ENCODE measurements around the gene OSBPL8. TPM values are rescaled to one million over a fixed set of nuclear protein-coding genes. Genes with fewer than 3 reads are reported as not detected.

Gene OSBPL8
- total and polyA plus RNA-seq, 2 experiments from 2014 or later: 78.0 to 124 TPM

DNA sequence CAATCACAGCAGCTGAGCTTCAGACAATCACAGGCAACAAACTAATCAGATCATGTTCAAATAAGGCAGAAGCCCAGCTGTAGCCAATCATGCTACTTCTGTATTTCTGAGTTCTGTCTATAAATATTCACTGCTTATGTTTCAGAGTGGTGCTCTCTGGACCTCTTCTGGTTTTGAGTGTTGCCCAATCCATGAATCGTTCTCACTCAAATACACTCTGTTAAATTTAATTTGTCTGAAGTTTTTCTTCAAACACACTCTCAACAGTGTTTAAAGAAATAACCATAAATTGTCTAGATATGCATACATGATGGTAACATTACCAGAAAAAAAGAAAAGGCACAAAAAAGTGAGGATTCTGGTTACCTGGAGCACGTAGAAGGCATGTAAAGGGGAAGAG is 133.4 kb downstream of the OSBPL8 start:
- peaks cover 8% of the 10 kb centered on the region; the same call in 1 of the 2 replicates for H3K4me1 ChIP-seq (ENCODE audit: insufficient read depth)
- Mint-ChIP-seq H3K27me3 (ENCODE audit: insufficient read depth, low read depth, poor library complexity) (no peaks in the 10 kb centered on the region), H3K27ac (no peak overlapping the region), H3K36me3 (ENCODE audit: low read depth) (peaks cover 15% of the 10 kb centered on the region; the same call in 2 of the 3 replicates), H3K9me3 (peaks cover 9% of the 10 kb centered on the region; the same call in 1 of the 3 replicates), H3K4me1 (peaks cover 10% of the 10 kb centered on the region; the same call in 2 of the 3 replicates), H3K4me3 (no peak overlapping the region)
- H3F3A ChIP-seq (replicated peaks; ENCODE audit: low read depth): no peaks in the 10 kb centered on the region
- no peak for TF ChIP-seq NANOG (IDR thresholded peaks at IDR 0.05; ENCODE audit: borderline replicate concordance)
- TF ChIP-seq, protein P1, sequence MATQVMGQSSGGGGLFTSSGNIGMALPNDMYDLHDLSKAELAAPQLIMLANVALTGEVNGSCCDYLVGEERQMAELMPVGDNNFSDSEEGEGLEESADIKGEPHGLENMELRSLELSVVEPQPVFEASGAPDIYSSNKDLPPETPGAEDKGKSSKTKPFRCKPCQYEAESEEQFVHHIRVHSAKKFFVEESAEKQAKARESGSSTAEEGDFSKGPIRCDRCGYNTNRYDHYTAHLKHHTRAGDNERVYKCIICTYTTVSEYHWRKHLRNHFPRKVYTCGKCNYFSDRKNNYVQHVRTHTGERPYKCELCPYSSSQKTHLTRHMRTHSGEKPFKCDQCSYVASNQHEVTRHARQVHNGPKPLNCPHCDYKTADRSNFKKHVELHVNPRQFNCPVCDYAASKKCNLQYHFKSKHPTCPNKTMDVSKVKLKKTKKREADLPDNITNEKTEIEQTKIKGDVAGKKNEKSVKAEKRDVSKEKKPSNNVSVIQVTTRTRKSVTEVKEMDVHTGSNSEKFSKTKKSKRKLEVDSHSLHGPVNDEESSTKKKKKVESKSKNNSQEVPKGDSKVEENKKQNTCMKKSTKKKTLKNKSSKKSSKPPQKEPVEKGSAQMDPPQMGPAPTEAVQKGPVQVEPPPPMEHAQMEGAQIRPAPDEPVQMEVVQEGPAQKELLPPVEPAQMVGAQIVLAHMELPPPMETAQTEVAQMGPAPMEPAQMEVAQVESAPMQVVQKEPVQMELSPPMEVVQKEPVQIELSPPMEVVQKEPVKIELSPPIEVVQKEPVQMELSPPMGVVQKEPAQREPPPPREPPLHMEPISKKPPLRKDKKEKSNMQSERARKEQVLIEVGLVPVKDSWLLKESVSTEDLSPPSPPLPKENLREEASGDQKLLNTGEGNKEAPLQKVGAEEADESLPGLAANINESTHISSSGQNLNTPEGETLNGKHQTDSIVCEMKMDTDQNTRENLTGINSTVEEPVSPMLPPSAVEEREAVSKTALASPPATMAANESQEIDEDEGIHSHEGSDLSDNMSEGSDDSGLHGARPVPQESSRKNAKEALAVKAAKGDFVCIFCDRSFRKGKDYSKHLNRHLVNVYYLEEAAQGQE (IDR thresholded peaks at IDR 0.05; ENCODE audit: unreplicated experiment): no peak
- TF ChIP-seq JUNB (IDR thresholded peaks at IDR 0.05; ENCODE audit: unreplicated experiment): no peak
- no peak for DNase-seq (ENCODE audit: low spot score)
- no peak overlapping the region for H2AFZ ChIP-seq
- H3K4me3 ChIP-seq: no peak overlapping the region
- no peak overlapping the region for H3K27ac ChIP-seq (ENCODE audit: low read depth)
- H3K27me3 ChIP-seq (ENCODE audit: insufficient read depth): no peaks in the 10 kb centered on the region
- H3K36me3 ChIP-seq (ENCODE audit: insufficient read depth): no peaks in the 10 kb centered on the region
- H3K9me2 ChIP-seq (ENCODE audit: insufficient read depth): no peaks in the 10 kb centered on the region
- H3K4me2 ChIP-seq: no peak overlapping the region
- no peak for ATAC-seq
- peaks cover 14% of the 10 kb centered on the region for H4K20me1 ChIP-seq (replicated peaks; ENCODE audit: insufficient read depth)
- H3K79me2 ChIP-seq (replicated peaks; ENCODE audit: insufficient read depth): peaks cover 58% of the 10 kb centered on the region

DNA sequence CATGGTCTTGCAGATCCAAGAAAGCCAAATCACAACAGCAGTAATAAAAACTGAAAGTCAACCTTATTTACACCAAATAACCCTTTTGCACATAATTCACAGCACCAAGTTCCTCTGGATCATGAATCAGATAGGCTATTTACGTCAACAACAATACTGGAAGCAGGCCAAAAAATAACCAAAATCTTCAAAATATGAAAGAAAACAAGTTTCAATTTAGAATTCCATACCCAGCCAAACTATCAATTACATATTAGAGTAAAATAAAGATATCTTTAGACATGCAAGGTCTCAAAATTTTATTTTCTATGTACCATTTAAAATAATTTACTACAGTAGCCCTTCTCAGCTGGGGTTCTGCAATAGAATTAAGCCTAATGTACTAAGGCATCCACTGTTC is 134.6 kb downstream of the OSBPL8 start:
- H3K4me1 Mint-ChIP-seq: peaks cover 10% of the 10 kb centered on the region; the same call in 2 of the 3 replicates
- H3K4me3 Mint-ChIP-seq: no peak overlapping the region
- no peak for DNase-seq (ENCODE audit: low spot score)
- TF ChIP-seq JUNB (IDR thresholded peaks at IDR 0.05; ENCODE audit: unreplicated experiment) (no peak), POLR2AphosphoS5 (IDR thresholded peaks at IDR 0.05; ENCODE audit: low read depth) (no peak), STAT1 (IDR thresholded peaks at IDR 0.05; ENCODE audit: unreplicated experiment) (no peak), EZH2 (IDR thresholded peaks at IDR 0.05; ENCODE audit: low read depth, unreplicated experiment) (no peak), EZH2phosphoT487 (IDR thresholded peaks at IDR 0.05; ENCODE audit: unreplicated experiment) (no peak), CREB1 (CRISPR knock-in tag; IDR thresholded peaks at IDR 0.05; ENCODE audit: low read depth) (no peak), ZNF331 (CRISPR knock-in tag; IDR thresholded peaks at IDR 0.05; ENCODE audit: low read depth) (no peak)
- TF ChIP-seq, protein P2, sequence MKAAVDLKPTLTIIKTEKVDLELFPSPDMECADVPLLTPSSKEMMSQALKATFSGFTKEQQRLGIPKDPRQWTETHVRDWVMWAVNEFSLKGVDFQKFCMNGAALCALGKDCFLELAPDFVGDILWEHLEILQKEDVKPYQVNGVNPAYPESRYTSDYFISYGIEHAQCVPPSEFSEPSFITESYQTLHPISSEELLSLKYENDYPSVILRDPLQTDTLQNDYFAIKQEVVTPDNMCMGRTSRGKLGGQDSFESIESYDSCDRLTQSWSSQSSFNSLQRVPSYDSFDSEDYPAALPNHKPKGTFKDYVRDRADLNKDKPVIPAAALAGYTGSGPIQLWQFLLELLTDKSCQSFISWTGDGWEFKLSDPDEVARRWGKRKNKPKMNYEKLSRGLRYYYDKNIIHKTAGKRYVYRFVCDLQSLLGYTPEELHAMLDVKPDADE (IDR thresholded peaks at IDR 0.05): no peak
- TF ChIP-seq, protein P1 (IDR thresholded peaks at IDR 0.05; ENCODE audit: unreplicated experiment): no peak

More for the DNA sequence above, 134.6 kb downstream of the OSBPL8 start:
- no peaks in the 10 kb centered on the region for H3K27me3 ChIP-seq (ENCODE audit: insufficient read depth)
- no peaks in the 10 kb centered on the region for H3K9me2 ChIP-seq (ENCODE audit: insufficient read depth)
- no peaks in the 10 kb centered on the region for H3F3A ChIP-seq (replicated peaks; ENCODE audit: low read depth)
- H3K79me2 ChIP-seq (replicated peaks; ENCODE audit: insufficient read depth): peaks cover 53% of the 10 kb centered on the region
- H3K36me3 Mint-ChIP-seq (ENCODE audit: low read depth): peaks cover 15% of the 10 kb centered on the region; the same call in 2 of the 3 replicates
- H3K4me1 ChIP-seq (ENCODE audit: insufficient read depth): peaks cover 8% of the 10 kb centered on the region; the same call in 1 of the 2 replicates
- peaks cover 9% of the 10 kb centered on the region; the same call in 1 of the 3 replicates for H3K9me3 Mint-ChIP-seq
- H3K27ac ChIP-seq (ENCODE audit: low read depth): no peak overlapping the region
- H3K4me2 ChIP-seq: no peak overlapping the region
- no peak overlapping the region for H3K4me3 ChIP-seq
- no peaks in the 10 kb centered on the region for H3K27me3 Mint-ChIP-seq (ENCODE audit: insufficient read depth, low read depth, poor library complexity)
- H3K27ac Mint-ChIP-seq: no peak overlapping the region
- H3K36me3 ChIP-seq (ENCODE audit: insufficient read depth): no peaks in the 10 kb centered on the region
- ATAC-seq: no peak
- H2AFZ ChIP-seq: no peak overlapping the region
- H4K20me1 ChIP-seq (replicated peaks; ENCODE audit: insufficient read depth): 0 out of 2 replicates have a peak, but pooled peaks cover 3% of the 10 kb centered on the region

Measured in GM23338 (cell line).